Putamen (tissue), 1 donor: ENCODE data around the gene MGLL.

Experiments used
- DNase-seq: peaks from one replicate; pipeline ENCODE4 v3.0.0-alpha.2; 2016; ENCODE audit warnings: low spot score

MGLL gene

DNA sequence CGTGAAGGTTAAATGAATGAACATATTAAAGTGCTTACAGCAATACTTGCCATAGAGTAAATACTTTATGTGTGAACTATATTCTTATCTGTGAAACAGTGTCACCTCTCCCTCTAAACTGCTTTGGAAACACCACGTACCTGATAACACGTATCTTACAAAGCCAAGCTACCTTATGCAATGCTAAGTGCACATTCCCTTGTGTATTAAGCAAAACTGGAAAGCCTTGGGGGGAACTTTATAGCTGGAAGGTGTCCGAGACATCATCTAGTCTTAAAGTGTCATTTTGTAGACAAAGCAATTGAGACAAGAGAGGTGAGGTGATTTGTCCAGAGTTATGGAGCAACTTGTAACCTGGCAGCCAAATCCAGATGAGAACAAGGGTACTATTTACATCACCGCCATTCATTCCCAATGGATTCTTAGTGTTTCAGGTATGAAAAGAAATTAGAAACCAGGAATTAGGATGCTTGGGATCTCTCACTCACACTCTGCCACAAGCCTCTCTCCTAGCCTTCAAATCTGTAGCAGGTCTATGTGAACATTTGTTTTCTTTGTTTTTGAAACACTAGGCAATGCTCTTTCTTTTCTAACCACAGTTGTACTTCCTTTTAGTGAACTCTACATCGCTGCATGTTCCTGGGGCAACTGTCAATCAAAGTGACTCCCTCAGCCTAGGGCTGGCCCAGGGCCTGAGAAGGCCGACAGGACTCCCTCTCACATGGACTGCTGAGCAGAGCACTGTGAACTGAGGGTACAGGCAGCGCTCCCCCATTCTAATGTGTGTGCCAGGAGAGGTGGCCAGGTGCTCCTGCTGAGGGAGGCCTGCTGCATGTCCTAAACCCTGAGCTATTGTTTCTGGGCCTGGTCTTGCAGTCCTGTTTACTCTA lies 13.9 kb upstream of the MGLL start:
- DNase-seq, result no peak

GRCh38 chr3:127834771-127835170 lies 12.5 kb upstream of the MGLL start:
- no peak for DNase-seq

DNA sequence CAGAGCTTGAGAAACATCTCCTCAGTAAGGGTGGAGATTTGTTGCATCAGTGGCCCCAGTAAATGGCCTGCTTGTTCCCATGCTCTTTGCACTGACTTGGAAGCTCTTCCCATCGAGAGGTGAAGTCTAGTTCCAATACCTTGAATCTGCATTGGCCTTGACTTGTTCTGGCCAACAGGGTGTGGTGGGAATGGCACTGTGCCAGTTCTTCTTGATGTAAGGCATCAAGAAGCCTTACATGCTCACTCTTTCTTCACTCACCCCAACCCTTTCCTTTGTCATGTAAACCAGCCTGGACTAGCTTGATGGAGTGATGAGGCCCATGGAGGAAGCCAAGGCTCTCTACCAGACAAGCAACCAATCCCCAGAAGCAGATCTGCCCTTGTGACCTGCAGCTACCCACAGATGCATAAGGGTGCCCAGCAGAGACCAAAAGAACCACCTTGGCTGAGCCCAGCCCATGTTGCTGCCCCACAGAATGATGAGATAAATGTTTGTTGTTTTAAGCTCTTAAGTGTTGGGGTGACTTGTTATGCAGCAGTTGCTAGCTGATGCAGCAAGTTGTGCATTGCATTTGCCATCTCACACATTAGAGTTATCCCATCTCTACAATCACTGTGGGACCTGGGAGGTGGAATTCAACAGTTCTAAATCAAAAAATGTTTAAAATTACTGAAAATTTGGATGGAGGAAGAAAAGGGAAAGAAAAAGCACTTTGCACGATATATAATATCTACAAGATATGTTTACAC lies 11.1 kb upstream of the MGLL start:
- no peak for DNase-seq

DNA sequence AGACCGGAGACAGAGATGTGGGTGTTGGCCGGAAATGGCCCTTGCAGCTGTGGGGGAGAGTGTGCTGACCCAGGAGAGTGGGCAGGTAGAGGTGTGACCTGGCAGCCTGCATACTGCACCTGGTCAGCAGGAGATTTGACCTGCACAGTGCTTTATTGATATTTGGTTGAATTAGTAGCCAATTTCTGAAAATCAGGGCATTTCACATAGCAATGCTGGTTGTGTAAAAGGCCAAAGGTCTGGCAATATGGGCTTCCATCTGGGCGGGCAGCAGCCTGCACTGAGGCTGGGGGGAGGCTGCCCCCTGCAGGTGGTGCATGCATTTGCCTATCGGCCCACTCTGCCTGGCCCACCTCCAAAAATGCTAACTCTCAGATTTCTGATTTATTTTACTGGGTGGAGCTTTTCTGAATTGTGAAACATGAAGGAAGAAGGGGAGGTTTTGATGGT lies 9.4 kb upstream of the MGLL start:
- DNase-seq, result no peak

- no peak for DNase-seq
Observed at GRCh38 chr3:127829537-127829936, 7.2 kb upstream of the MGLL start.

DNA sequence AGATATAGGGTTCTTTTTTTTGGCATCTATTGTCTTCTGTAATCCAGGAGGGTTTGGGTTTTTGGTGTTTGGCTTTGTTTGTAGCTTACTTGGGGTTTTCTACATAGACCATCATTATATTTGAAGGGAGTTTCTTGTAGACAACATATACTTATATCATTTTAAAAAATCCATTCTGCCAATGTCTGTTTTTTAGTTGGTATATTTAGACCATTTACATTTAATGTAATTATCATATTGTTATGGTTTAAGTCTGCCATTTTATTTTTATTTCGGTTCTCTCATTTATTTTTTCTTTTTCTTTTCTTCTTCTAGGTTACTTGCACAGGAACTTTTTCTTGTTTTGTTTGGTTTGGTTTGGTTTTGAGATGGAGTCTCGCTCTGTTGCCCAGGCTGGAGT lies 5.5 kb upstream of the MGLL start:
- DNase-seq, result no peak

DNA sequence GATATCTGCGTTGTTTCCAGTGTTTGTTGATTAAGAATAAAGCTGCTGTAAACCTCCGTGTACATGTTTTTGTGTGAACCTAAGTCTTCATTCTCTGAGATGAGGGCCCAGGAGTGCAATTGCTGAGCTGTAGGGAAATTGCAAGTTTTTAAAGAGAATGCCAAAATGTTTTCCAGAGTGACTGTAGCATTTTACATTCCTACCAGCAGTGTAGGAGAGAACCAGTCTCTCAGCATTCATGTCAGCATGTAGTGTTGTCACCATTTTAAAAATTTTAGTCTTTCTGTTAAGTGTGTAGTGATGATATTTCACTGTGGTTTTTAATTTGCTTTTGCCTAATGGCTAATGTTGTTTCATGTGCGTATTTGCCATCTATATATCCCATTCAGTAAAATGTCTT lies 3.4 kb upstream of the MGLL start:
- DNase-seq, result no peak

DNA sequence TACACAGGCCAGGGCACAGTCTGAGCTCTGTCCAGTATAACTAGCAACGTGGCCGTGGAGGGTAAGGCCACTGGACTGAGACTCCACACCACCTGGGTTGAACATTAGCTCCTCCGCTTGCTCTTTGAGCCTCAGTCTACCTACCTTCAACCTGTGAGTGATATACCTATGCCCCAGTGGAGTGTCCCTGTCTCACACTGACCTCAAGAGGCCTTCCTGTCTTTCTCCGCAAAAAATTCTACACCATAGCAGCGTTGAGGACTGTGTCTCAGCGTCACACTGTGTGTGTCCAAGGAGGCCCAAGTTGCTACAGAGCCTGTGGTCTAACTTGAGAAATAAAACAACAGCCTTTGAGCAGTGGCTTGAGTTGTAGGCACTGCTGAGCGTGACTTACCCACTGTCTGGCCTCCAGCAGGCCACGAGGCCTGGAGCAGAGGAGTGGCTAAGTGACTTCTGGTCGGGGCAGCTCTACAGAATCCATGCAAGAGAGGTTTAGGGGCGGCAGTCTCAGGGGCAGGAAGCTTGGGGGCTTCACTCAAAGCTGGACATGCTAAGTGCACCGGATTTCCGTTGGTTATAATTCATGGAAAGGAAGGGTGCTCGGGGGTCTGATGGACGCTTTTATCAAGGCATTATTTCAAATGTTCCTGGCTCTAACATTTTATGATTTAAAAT lies 2.0 kb upstream of the MGLL start:
- DNase-seq, result no peak

DNA sequence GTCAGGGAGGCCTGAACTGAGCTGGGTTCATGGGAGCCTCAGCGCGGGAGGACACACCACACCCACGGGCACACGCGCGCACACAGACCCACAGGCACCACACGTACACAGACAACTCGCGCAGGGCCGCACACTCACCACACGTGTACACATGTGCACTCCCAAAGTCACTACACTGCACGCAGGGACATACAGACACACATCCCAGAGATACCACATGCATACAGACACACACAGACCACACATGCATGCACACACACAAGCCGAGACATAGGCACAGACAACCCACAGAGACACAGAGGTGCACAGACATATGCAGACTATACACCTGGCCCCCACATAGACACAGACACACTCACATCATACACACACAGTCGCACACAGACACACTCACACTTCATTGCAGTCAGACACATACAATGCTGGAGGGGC lies 1.1 kb upstream of the MGLL start:
- DNase-seq, result no peak

DNA sequence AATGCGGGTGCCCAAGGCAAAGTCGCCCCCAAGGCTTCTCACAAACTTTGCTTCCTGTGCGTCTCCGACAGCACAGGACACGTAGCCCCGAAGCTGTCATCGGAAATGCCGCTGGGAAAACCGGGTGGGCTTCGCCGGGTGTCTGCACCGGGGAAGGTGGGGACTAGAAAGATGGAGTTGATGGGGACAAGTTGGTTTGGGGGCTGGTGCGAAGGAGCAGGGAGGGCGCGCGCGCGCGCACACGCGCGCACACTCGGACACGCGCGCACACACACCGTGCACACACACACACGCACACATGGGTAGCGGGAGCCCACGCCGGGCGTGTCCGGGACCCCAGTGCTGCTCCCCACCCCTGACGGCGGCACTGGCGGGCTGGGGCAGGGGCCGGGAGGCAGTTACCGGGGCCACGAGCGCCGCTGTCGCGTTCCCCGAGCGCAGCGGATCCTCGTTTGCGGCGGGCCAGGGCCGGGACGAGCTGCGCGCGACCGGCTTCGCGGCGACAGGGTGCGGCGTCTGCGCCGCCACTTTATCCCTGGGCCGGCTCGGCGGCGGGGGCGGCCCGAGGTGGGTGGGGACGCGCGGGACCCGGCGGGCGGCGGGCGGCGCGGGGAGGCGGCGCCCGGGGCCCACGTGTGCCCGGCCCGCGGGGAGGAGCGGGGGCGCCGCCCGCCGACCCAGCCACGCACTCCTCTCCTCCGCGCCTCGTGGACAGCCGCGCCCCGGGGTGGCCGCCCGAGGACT lies 539 bp upstream of the MGLL start:
- peak; percentile 47 for DNase-seq

DNA sequence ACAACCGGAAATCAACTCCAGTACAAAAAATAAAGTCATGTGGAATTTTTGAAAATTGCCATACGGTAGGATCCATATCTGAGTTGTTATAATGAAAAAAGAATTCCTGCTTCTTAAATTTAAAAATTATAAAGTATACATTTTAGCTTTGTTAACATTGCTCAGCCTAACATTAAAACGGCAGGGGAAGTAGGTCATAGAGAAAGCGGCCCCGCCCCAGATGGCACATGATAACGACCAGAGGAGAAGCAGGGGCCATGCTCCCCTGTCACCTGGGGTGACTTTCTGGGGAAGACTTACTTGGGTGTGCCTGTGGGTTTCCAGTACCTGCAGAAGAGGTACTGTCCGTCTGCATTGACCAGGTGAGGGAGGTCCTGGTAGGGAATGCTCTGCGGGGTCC lies 921 bp downstream of the MGLL start:
- no peak for DNase-seq

DNA sequence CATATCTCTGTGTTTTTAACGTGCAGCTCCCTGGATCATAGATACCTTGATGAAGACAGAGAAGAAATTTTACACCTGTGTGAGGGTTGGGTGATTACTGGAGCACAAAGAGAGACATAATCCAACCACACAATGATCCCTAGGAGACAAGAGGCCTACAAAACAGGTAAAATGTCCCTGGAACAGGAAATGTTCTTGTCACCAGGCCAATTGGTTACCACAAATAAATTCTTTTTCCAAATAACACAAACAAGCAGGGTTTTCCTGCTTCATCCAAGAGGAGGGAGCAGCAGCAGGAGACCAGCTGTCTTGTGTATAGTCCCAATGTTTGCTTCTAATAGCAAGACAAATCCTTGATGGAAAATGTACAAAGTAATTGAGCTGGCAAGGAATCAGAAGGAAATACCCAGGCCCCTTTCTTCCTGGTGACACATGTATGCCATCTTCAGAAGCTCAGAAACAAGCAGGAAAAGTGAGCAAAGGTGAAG lies 1.4 kb downstream of the MGLL start:
- DNase-seq, result no peak

DNA sequence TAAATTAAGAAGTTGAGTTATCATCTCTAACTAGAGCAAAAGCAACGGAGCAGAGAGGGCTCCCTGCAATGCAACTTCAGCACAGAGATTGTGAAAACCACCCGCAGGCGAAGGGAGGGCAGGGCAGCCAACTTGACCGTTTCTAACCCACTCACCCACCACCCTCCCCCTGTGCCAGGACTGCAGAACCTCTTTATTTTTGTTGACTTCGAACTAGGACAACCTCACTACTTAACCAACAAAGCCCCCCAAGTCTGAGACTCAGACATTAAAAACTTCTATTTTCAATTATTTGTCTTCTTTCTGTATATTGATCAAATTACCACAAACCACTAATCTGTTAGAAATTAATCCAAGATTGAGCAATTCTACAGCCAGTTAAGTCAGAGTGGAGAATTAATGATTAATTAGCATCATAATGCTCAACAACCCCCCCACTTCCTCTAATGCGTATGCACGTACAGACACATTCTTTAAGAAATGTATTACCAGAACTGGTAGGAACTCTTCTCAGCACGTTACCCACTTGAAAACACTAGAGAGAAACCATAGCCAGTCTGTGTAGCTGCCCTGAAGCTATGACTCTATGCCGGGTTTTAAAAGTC lies 2.0 kb downstream of the MGLL start:
- no peak for DNase-seq

- DNase-seq, result no peak
Observed at GRCh38 chr3:127819656-127820055, 2.7 kb downstream of the MGLL start.

DNA sequence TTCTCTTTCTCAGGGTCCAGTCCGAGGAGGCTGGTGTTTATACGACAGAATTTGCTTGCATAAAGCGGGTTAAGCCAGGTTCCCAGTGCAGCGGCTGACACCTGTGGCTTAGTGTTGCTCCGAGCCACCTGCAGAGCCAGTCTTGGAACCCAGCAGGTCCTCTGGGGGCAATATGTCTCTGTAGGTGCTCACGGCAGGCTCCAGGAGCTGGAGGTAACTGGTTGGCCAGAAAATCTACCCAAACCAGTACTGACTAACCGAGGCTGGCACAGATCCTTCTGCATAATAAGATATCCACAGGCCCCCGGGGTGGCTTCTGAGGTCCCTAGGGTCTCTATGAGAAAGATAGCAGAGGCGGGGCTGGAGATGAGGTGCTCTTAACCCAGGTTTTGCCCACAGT lies 3.2 kb downstream of the MGLL start:
- no peak for DNase-seq

DNA sequence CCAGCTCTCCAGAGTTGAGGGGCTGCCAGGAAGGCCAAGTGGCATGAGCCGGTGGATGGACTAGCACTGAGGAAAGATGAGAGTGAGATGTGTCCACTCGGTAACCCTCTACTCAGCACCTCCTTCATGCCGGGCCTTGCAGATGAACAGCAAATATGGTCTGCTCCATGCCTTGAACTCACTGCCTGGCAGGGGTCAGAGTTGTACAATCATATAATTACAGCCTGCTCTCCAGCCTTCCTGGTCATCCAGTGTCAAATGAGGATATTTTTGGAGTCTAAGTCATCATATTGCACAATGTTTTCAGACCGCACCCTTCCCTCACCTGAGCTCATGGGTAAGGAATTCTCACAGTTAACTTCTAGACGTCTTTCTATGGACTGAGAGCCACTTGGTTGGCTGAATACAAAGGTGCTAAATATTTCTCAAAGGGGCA lies 4.9 kb downstream of the MGLL start:
- no peak for DNase-seq

DNA sequence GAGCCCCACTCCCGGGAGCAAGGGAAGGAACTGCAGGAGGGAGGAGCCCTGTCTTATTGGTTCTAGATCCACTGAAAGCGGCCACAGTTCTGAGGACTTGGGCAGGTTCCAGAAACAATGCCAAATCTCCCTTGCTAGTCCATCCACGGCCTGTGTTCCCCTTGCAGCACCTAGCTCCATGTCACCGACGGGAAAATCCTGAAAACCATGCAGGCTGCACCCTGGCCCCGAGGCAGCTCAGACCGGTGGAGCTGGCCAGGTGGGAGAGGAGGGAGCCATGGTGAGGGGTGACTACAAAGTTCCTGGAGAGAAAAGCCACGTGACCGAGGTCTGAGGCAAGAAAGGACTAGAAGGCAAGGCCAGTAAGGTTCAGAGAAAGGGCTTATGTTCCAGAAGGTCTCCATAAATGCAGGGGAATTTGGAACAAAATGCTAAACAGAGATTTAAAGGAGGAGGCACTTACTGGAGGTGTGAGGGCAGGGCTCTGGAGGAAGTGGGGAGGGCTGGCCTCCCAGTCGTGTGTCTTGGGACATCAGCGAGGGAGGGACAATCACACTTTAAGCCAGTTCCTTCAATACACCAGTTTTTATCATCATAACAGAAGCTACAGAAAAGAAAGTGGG lies 5.4 kb downstream of the MGLL start:
- DNase-seq, result no peak

DNA sequence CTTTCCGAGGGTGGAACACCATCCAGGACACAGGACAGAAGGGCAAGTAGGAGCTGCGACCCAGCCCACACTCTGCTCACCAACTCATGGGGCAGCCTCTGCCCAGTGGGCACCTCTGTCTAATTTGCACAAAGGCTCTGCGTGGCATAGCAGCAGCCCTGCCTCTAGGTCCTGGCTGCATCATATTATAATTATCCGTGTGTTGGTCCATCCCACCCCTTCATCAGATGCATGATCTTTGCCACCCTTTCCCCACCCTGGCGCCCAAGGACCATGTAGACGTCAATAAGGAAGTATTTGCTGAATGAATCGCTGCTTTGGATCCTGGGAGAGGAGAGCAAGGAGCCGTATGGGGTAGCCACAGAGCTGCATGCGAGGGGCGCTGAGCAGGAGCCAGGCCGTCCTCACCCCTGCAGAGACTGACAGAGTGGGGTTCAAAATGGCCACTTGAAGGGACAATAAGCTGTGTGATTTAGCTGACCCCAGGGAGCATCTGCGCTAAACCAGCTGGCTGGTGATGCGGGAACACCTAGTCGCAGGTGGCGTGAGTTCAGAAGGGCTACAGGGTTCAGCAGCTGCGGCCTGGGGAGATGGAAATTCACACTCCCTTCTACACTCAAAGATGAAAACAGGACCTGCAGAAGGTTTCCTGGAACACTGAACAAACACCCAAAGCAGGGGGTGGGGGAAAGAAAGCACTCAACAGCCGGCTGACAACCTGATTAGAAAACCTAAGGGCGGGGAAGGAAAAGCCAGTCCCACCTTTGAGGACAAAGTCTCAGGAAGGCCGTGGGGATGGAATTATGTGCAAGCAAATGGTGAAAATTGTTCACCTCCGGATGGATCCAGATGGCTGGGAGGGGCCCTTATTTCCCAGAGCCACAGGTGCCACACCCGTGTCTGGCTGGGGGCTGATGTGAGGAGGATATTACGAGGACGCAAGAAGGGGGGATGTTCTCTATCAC lies 6.4 kb downstream of the MGLL start:
- DNase-seq, result no peak

DNA sequence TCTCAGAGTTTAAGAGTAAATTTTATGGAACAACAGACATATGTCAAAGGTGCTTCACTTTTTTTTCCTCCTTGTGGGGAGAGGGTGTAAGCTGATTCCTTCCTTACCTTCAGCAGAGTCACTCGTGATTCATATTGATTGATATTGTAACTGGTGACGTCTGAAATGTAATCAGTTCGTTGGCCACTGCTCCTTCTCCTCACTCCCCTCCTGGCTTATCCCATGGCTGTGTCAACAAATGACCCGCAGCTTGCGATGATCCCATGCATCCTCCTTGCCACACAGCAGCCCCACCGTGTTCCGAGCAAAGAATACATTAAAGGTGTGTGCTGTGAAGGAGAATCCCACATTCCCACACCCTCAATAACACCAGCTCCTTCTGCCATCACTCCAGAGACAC lies 7.3 kb downstream of the MGLL start:
- no peak for DNase-seq

GRCh38 chr3:127814325-127814781 lies 8.0 kb downstream of the MGLL start:
- DNase-seq, result no peak
